HCT116 (cell line): ENCODE data around the gene IZUMO4. TPM values are rescaled to one million over a fixed set of nuclear protein-coding genes. Genes with fewer than 3 reads are reported as not detected.

ENCODE experiments used
- ATAC-seq: fragments of 200-7000 bp; cut with Tn5 transposase; 2 replicates; pipeline ENCODE4 v1.9.1; 2020; ENCODE audit warnings: mild to moderate bottlenecking, moderate library complexity
- BruUV-seq: library from RNA; stranded (reverse); fragments of 400-500 nt; replicated peaks from 2 replicates; lab custom pipeline; 2021; lab: Mats Ljungman, UMichigan
- CTCF ChIA-PET: fragments of 300-600 bp; sonication (Branson Sonifier 250); formaldehyde crosslinking; loops from one replicate; lab custom pipeline; 2021; ENCODE audit warnings: antibody characterized with exemption; lab: Charles Lee
- POLR2A ChIA-PET: fragments of 300-600, 350-600 bp; sonication (Branson Sonifier 250); formaldehyde crosslinking; loops from one replicate; lab custom pipeline; 2021; ENCODE audit warnings: antibody characterized with exemption; lab: Charles Lee
- RAD21 ChIA-PET, 2 experiments: fragments of 300-600 bp; sonication (Branson Sonifier 250); formaldehyde crosslinking; loops; one replicate each; lab custom pipeline; 2023; ENCODE audit warnings: low total read pairs in 2 of 2; ENCODE audit not compliant: uncharacterized antibody in 2 of 2, unreplicated experiment in 2 of 2, low non-redundant PET in 1 of 2; lab: Charles Lee
- DNase-seq: peaks from one replicate; pipeline ENCODE4 v3.0.0-alpha.2; 2010; ENCODE audit warnings: low read depth, low spot score
- H2AFZ ChIP-seq: fragments of 200-600 bp; shearing (Covaris generic), sonication (generic); 2 replicates; pipeline ENCODE4 v1.6.1; 2017; ENCODE audit warnings: low read depth, mixed run types, mixed read lengths, antibody characterized with exemption, low read length; ENCODE audit not compliant: poor library complexity, severe bottlenecking
- H3K27ac ChIP-seq: 2 replicates; pipeline ENCODE4 v1.5.1; 2012; ENCODE audit warnings: low read depth, low read length
- H3K27me3 ChIP-seq: fragments of 200-600 bp; sonication (generic); 2 replicates; pipeline ENCODE4 v1.6.1; 2016; ENCODE audit warnings: mixed run types, low read length, mixed read lengths; ENCODE audit not compliant: insufficient read depth
- H3K36me3 ChIP-seq, 2 experiments: fragments of 200-500 bp in 1 of 2; fragments of 200-600 bp in 1 of 2; sonication (Bioruptor generic) in 1 of 2; sonication (generic) in 1 of 2; 2 replicates each; pipeline versions ENCODE4 v1.5.1 to v1.6.1; 2014 to 2016; ENCODE audit warnings: low read length in 2 of 2, inconsistent platforms in 1 of 2, mixed read lengths in 1 of 2, mixed run types in 1 of 2; ENCODE audit not compliant: insufficient read depth in 2 of 2, control insufficient read depth in 1 of 2
- H3K4me1 ChIP-seq, 2 experiments: fragments of 200-600 bp in 1 of 2; sonication (generic) in 1 of 2; 2 replicates each; pipeline versions ENCODE4 v1.5.1 to v1.6.1; 2012 to 2017; ENCODE audit warnings: low read length in 2 of 2, inconsistent platforms in 1 of 2, mild to moderate bottlenecking in 1 of 2, mixed read lengths in 1 of 2, mixed run types in 1 of 2, moderate library complexity in 1 of 2; ENCODE audit not compliant: insufficient read depth in 2 of 2, control insufficient read depth in 1 of 2
- H3K4me2 ChIP-seq: fragments of 200-600 bp; sonication (generic); 2 replicates; pipeline ENCODE4 v1.6.1; 2017; ENCODE audit warnings: mixed run types, low read length, mixed read lengths
- H3K4me3 ChIP-seq, 2 experiments: fragments of 200-600 bp in 1 of 2; sonication (generic) in 1 of 2; replicated peaks in 1 of 2; 2 replicates each; pipeline ENCODE4 v1.5.1; 2011 to 2016; ENCODE audit warnings: low read length in 2 of 2, control low read depth in 1 of 2, low read depth in 1 of 2, mild to moderate bottlenecking in 1 of 2, mixed read lengths in 1 of 2, mixed run types in 1 of 2
- H3K79me2 ChIP-seq: fragments of 200-600 bp; sonication (generic); 2 replicates; pipeline ENCODE4 v1.6.1; 2017; ENCODE audit warnings: mild to moderate bottlenecking, mixed run types, low read length, moderate library complexity, mixed read lengths; ENCODE audit not compliant: insufficient read depth
- H3K9ac ChIP-seq: fragments of 200-600 bp; sonication (generic); 2 replicates; pipeline ENCODE4 v1.6.1; 2016; ENCODE audit warnings: low read length, mixed read lengths
- H3K9me2 ChIP-seq: fragments of 200-600 bp; sonication (generic), shearing (Covaris generic); 2 replicates; pipeline ENCODE4 v1.6.1; 2017; ENCODE audit warnings: mixed run types, mild to moderate bottlenecking, moderate library complexity; ENCODE audit not compliant: insufficient read depth
- H3K9me3 ChIP-seq, 2 experiments: fragments of 200-500 bp in 1 of 2; fragments of 200-600 bp in 1 of 2; sonication (Bioruptor generic) in 1 of 2; sonication (generic) in 1 of 2; 2 replicates each; pipeline ENCODE4 v1.6.1; 2014 to 2017; ENCODE audit warnings: low read length in 2 of 2, mixed read lengths in 2 of 2, inconsistent platforms in 1 of 2, low read depth in 1 of 2, mild to moderate bottlenecking in 1 of 2, mixed run types in 1 of 2, moderate library complexity in 1 of 2; ENCODE audit not compliant: control insufficient read depth in 1 of 2, insufficient read depth in 1 of 2
- H4K20me1 ChIP-seq: fragments of 200-600 bp; sonication (generic), shearing (Covaris generic); 2 replicates; pipeline ENCODE4 v1.6.1; 2017; ENCODE audit warnings: mixed run types, mild to moderate bottlenecking, moderate library complexity; ENCODE audit not compliant: insufficient read depth
- CBX3 ChIP-seq: IDR thresholded peaks from 2 replicates; pipeline ENCODE4 v1.6.1; 2012; ENCODE audit warnings: low read depth
- EGR1 ChIP-seq: IDR thresholded peaks from 2 replicates; pipeline ENCODE4 v1.6.1; 2012; ENCODE audit warnings: low read depth
- EZH2phosphoT487 ChIP-seq: fragments of 200-600 bp; IDR thresholded peaks from 2 replicates; pipeline ENCODE4 v1.6.1; 2018; ENCODE audit warnings: antibody characterized with exemption, borderline replicate concordance
- JUND ChIP-seq: IDR thresholded peaks from 2 replicates; pipeline ENCODE4 v1.6.1; 2012
- POLR2A ChIP-seq: IDR thresholded peaks from 2 replicates; pipeline ENCODE4 v1.7.0; 2011; ENCODE audit warnings: borderline replicate concordance; ENCODE audit not compliant: insufficient read depth, insufficient read length; ENCODE audit errors: extremely low read depth
- POLR2AphosphoS5 ChIP-seq: IDR thresholded peaks from 2 replicates; pipeline ENCODE4 v1.6.1; 2011; ENCODE audit warnings: mild to moderate bottlenecking, low read depth, low read length, moderate library complexity
- RAD21 ChIP-seq: IDR thresholded peaks from 2 replicates; pipeline ENCODE4 v1.6.1; 2012; ENCODE audit warnings: low read depth, mild to moderate bottlenecking
- SIN3A ChIP-seq: IDR thresholded peaks from 2 replicates; pipeline ENCODE4 v1.6.1; 2012; ENCODE audit warnings: low read depth
- SP1 ChIP-seq: IDR thresholded peaks from 2 replicates; pipeline ENCODE4 v1.6.1; 2012; ENCODE audit warnings: low read depth
- TCF7L2 ChIP-seq: IDR thresholded peaks from 2 replicates; pipeline ENCODE4 v1.7.0; 2011; ENCODE audit warnings: borderline replicate concordance, inconsistent platforms; ENCODE audit not compliant: insufficient read depth, insufficient read length; ENCODE audit errors: extremely low read depth
- YY1 ChIP-seq: IDR thresholded peaks from 2 replicates; pipeline ENCODE4 v1.6.1; 2011; ENCODE audit warnings: low read length, low read depth, moderate library complexity, mild to moderate bottlenecking; ENCODE audit not compliant: insufficient replicate concordance; ENCODE audit errors: extremely low read depth
- ZFX ChIP-seq: fragments of 450-650 bp; IDR thresholded peaks from 2 replicates; pipeline ENCODE4 v1.6.1; 2017
- intact Hi-C: fragments of 100-400 bp; cut with micrococcal nuclease; formaldehyde crosslinking; loops from 2 replicates; pipeline ENCODE4 v1.10.0; 2022
- total RNA-seq: library from RNA; stranded (reverse); gene quantifications from one replicate; pipeline ENCODE4 v1.2.1, GENCODE V29; 2021; ENCODE audit not compliant: unreplicated experiment
- TF ChIP-seq, protein P1 (sequence below): IDR thresholded peaks from 2 replicates; pipeline ENCODE4 v1.6.1; 2012
- TF ChIP-seq, protein P2 (sequence below), 3 experiments: fragments of 200-600 bp in 1 of 3; sonication (generic) in 1 of 3; IDR thresholded peaks in 2 of 3; conservative IDR thresholded peaks in 1 of 3; 2 replicates each; pipeline ENCODE4 v1.5.1; 2012 to 2017; ENCODE audit warnings: low read depth in 2 of 3, low read length in 2 of 3, antibody characterized with exemption in 1 of 3, borderline replicate concordance in 1 of 3, control low read depth in 1 of 3, mild to moderate bottlenecking in 1 of 3, mixed read lengths in 1 of 3, mixed run types in 1 of 3, moderate library complexity in 1 of 3; ENCODE audit not compliant: insufficient read depth in 1 of 3
- TF ChIP-seq, protein P3 (sequence below): IDR thresholded peaks from 2 replicates; pipeline ENCODE4 v1.6.1; 2012; ENCODE audit warnings: low read depth

IZUMO4 gene
- total RNA-seq, 1 experiment from 2014 or later = 6.1 TPM

DNA sequence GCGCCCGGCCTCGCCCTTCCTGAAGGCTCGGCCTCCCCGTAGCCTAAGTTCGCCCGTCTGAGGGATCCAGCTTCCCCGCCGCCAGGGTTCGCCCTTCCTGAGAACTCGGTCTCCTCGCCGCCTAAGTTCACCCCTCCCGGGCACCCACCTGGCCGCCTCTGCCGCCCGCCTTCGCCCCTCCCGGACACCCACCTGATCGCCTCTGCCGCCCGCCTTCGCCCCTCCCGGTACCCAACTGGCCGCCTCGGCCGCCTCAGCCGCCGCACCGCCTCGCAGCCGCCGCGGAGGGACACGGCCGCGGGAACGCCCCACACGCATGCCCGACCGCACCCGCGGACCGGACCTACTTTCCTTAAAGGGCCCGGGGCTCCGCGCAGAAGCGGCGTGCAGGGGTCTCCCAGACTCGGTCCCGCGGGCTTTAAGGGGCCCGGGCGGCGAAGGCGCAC is 658 bp upstream of the IZUMO4 start, which contains the start of gene MOB3A:
MOB3A (minus strand) TSS at position 293 of the 446 bp plus-strand sequence. CDS start 17,766 bp downstream, outside the sequence.
- Histone ChIP-seq H3K4me2 (peak within 1 kb of the TSS; percentile 91), H3K27me3 (no peaks in the 10 kb centered on the region), H3K4me3 (peak within 1 kb of the TSS; percentile 77 to 88), H4K20me1 (no peaks in the 10 kb centered on the region), H3K4me1 (peaks cover 11 to 26% of the 10 kb centered on the region in 2 experiments), H3K9ac (peak within 1 kb of the TSS; percentile 86), H3K36me3 (peaks cover 3 to 5% of the 10 kb centered on the region in 2 experiments; a peak in 2 of 4 replicates), H3K9me2 (no peaks in the 10 kb centered on the region), H3K27ac (peak within 1 kb of the TSS; percentile 99), H3K9me3 (no peaks in the 10 kb centered on the region), H3K79me2 (peaks cover 18% of the 10 kb centered on the region), H2AFZ (no peak within 1 kb of the TSS)
- TF ChIP-seq POLR2A (peak; percentile 26), EGR1 (peak; percentile 43; the same call in 1 of the 2 replicates), CBX3 (peak; percentile 77), JUND (peak; percentile 20; the same call in 1 of the 2 replicates), TCF7L2 (peak; percentile 52), ZFX (peak; percentile 65; the same call in 1 of the 2 replicates), EZH2phosphoT487 (no peak), SP1 (peak; percentile 94), RAD21 (peak; percentile 28), YY1 (no peak), POLR2AphosphoS5 (peak; percentile 79), SIN3A (peak; percentile 95)
- TF ChIP-seq, protein P1, sequence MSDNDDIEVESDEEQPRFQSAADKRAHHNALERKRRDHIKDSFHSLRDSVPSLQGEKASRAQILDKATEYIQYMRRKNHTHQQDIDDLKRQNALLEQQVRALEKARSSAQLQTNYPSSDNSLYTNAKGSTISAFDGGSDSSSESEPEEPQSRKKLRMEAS = peak; percentile 94
- TF ChIP-seq, protein P2, sequence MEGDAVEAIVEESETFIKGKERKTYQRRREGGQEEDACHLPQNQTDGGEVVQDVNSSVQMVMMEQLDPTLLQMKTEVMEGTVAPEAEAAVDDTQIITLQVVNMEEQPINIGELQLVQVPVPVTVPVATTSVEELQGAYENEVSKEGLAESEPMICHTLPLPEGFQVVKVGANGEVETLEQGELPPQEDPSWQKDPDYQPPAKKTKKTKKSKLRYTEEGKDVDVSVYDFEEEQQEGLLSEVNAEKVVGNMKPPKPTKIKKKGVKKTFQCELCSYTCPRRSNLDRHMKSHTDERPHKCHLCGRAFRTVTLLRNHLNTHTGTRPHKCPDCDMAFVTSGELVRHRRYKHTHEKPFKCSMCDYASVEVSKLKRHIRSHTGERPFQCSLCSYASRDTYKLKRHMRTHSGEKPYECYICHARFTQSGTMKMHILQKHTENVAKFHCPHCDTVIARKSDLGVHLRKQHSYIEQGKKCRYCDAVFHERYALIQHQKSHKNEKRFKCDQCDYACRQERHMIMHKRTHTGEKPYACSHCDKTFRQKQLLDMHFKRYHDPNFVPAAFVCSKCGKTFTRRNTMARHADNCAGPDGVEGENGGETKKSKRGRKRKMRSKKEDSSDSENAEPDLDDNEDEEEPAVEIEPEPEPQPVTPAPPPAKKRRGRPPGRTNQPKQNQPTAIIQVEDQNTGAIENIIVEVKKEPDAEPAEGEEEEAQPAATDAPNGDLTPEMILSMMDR (IDR thresholded peaks at IDR 0.05 in 2 of 3, conservative IDR thresholded peaks at IDR 0.05 in 1 of 3; ENCODE audit: borderline replicate concordance in 1 of 3, insufficient read depth in 1 of 3, low read depth in 2 of 3, low read length in 2 of 3) = peak in 2 of 3 experiments; percentile 38 to 43; a peak in 4 of 6 replicates
- TF ChIP-seq, protein P3, sequence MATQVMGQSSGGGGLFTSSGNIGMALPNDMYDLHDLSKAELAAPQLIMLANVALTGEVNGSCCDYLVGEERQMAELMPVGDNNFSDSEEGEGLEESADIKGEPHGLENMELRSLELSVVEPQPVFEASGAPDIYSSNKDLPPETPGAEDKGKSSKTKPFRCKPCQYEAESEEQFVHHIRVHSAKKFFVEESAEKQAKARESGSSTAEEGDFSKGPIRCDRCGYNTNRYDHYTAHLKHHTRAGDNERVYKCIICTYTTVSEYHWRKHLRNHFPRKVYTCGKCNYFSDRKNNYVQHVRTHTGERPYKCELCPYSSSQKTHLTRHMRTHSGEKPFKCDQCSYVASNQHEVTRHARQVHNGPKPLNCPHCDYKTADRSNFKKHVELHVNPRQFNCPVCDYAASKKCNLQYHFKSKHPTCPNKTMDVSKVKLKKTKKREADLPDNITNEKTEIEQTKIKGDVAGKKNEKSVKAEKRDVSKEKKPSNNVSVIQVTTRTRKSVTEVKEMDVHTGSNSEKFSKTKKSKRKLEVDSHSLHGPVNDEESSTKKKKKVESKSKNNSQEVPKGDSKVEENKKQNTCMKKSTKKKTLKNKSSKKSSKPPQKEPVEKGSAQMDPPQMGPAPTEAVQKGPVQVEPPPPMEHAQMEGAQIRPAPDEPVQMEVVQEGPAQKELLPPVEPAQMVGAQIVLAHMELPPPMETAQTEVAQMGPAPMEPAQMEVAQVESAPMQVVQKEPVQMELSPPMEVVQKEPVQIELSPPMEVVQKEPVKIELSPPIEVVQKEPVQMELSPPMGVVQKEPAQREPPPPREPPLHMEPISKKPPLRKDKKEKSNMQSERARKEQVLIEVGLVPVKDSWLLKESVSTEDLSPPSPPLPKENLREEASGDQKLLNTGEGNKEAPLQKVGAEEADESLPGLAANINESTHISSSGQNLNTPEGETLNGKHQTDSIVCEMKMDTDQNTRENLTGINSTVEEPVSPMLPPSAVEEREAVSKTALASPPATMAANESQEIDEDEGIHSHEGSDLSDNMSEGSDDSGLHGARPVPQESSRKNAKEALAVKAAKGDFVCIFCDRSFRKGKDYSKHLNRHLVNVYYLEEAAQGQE = no peak
- BruUV-seq = no TSS peak
- ATAC-seq (peak; percentile 65), DNase-seq (peak; percentile 85)
- ChIA-PET RAD21 (no interaction called here), CTCF (no interaction called here), POLR2A (no interaction called here)
- intact Hi-C loops = loop anchor here (1.0 kb wide), 1 partner anchor 77 kb away; no protein-coding TSS in a partner anchor
